GM20000 (cell line): ENCODE data around the gene MLC1.

Source experiments
- DNase-seq: peaks from one replicate; pipeline ENCODE4 v3.0.0; 2012; ENCODE audit warnings: low spot score
- TF ChIP-seq, protein P1 (sequence below): IDR thresholded peaks from 2 replicates; pipeline ENCODE4 v1.5.1; 2012; ENCODE audit warnings: mild to moderate bottlenecking, control low read depth; ENCODE audit errors: extremely low read depth, missing control alignments

MLC1 gene

DNA sequence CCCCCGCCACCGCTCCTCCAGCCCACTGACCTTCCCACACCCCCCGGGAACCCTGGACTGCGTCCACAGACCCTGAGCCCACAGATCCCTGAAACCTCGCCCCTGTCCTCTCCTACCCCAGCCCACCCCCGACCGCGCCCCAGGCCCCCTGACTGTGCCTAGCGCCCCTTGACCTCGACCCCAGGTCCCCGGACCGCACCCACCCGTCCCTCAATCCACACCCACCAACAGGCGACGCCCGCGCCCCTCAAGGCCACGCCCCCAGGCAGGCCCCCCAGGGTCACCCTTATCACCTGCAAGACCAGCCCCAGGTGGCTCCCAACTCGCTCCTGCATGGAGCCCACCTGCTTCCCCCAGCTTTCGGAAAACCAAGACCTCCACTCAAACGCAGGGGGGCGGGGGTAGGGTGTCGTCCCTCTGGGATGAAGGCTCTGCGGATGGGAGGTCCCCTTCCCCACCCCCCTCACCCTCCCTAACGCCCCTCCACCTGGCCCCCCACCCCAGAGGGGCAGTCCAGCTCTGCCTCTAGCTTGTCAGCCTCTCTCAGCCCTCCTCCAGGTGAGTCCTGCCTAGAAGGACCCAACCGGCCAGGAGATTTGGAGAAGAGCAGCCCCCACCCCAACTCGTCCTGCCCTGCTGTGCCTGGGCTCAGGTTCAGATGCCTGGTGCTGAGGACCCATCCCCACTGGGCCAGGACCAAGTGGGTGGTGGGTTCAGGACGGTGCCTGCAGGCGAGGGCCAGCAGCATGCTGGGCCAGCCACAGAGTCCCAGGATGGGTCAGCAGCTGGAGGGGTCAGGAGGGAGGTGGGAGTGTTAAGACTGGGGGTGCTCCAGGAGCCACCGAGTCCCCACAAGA is 69.5 kb downstream of the MLC1 start:
- TF ChIP-seq, protein P1, sequence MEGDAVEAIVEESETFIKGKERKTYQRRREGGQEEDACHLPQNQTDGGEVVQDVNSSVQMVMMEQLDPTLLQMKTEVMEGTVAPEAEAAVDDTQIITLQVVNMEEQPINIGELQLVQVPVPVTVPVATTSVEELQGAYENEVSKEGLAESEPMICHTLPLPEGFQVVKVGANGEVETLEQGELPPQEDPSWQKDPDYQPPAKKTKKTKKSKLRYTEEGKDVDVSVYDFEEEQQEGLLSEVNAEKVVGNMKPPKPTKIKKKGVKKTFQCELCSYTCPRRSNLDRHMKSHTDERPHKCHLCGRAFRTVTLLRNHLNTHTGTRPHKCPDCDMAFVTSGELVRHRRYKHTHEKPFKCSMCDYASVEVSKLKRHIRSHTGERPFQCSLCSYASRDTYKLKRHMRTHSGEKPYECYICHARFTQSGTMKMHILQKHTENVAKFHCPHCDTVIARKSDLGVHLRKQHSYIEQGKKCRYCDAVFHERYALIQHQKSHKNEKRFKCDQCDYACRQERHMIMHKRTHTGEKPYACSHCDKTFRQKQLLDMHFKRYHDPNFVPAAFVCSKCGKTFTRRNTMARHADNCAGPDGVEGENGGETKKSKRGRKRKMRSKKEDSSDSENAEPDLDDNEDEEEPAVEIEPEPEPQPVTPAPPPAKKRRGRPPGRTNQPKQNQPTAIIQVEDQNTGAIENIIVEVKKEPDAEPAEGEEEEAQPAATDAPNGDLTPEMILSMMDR: no peak
- DNase-seq: no peak

DNA sequence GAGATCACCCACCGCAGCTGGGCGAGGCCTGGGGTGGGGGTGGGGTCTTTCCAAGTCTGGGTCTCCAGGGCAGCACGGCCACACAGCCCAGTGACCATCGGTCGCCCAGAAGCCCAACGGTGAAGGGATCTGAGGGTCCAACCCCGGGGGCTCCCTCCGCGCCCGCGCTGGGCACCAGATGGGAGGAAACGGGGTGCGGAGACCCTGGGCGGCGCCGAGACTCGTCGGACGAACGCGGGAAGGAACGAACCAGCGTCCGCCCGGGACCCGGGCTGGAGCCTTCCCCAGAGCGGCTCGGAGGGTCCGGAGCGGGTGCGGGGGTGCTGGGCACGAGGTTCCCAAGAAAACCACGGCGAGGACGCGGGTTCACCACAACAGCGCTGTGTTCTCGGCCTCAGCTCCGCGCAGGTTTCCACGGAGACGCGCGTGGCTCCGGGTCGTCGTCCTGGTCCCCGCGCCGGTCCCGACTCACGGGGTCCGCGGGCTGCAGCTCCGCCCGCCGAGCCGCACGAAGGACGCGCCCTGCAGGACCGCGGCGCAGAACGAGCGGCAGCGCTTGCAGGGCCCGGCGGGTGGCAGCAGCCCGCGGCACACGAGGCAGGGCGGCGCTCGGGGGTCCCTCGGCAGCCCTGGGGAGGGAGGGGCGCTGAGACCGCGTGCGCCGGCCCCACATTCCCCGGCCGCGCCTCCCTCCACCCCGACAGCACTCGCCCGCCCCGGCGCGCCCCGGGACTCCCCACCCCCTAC is 70.4 kb downstream of the MLC1 start:
- TF ChIP-seq, protein P1: no peak
- no peak for DNase-seq

DNA sequence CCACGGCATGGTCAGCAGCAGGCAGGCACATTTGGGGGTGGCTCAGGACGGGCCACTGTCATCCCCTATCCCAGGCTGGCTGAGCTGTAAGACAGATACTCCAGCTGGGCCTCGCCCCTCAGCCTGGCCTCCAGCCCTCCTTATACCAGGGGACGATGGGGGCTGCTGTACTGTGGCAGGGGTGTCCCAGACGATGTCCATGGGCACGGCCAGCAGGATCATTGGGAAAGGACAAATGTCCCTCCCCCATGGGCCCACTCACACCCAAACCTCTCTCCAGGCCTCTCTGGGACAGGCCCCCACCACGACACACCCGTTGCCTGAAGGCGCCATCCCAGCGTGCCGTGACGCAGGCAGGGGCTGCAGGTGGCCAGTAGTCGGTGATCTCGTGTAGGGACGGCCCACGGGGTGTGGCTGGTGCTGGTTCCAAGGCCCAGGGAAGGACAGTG is 71.1 kb downstream of the MLC1 start:
- TF ChIP-seq, protein P1: no peak
- no peak for DNase-seq

- no peak for DNase-seq
- TF ChIP-seq, protein P1: no peak
Measured at GRCh38 chr22:50012211-50013181, 72.7 kb downstream of the MLC1 start, which contains the start of gene IL17REL. TSS of gene IL17REL (minus strand) at chr22:50012765. CDS start at chr22:50012646, 119 bp downstream.

DNA sequence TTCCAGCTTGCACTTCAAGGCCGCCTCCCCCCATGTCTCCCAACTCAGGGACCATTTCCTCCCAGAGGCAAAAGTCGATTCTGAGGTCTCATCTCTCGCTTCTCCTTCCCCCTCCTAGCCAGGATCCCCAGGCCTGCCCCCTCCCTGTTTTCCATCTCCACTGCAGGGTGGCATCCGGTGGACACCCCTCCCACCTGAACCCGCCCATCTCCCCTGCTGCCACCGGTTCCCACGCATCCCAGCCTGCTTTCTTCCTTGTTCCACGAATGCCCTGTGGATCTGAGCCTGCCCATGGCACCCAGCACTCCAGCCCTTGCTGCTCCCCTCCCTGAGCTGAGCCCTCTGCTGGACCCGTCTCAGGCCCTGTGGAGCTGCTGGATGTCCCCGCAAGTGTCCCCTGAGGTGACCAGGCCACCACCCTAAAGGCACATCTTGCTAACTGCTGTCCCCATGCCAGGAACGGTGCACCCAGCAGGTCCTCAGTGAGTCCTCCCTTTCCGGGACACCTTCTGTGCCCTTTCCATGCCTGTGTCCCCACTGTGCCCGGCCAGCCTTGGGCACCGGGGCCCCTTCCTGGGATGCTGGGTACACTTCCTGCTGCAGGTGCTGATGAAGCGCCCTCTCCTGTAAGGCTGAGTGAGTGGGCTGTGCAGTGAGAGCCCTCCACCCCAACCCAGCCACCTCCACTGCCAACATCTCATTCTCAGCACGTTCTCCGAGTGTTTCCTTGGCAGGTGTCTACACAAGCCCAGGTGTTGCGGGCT is 73.6 kb downstream of the MLC1 start:
- no peak for DNase-seq

More for the DNA sequence above, 73.6 kb downstream of the MLC1 start:
- TF ChIP-seq, protein P1: no peak
